HG02798 (cell line): ENCODE data around the gene CEP170.
"Not testable (repeated sequence)": the region's sequence is repeated elsewhere in the genome, so short reads cannot be mapped to it uniquely, and the experiment has no call there.

ENCODE experiments used
- ATAC-seq: cut with Tn5 transposase; IDR thresholded peaks from one replicate; pipeline ENCODE4 v1.9.1; 2021; ENCODE audit warnings: mild to moderate bottlenecking; ENCODE audit not compliant: unreplicated experiment, poor library complexity

The CEP170 gene

DNA sequence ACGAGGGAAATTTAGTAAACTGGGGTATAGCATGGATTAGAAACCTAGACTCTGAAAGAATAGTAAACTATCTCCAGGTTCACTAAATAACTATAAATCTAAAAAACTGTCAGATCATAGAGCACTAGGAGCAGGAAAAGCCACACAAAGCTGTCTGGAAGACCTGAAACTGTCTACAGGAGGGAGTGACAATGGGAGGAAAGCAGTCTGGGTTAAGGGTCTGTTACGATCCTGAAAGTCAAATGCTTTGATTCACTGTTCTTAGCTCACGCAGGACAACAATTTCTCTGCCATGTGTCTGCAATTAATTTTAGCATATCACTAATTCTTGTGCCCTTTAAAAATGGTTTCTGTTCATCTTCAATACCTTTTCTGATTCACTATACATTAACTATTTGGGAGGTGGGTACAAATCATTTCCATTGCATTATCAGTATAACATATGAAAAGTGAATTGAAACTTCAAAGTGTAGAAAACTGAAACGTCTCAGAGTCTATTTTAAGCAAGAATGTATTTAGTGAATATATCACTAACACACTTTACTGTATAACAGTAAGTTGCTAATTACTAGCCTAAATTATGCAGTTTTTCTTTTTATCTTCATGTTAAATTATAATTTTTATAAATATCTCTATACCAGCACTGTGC, 18.4 kb downstream of the CEP170 start:
- peak; percentile 42 for ATAC-seq

DNA sequence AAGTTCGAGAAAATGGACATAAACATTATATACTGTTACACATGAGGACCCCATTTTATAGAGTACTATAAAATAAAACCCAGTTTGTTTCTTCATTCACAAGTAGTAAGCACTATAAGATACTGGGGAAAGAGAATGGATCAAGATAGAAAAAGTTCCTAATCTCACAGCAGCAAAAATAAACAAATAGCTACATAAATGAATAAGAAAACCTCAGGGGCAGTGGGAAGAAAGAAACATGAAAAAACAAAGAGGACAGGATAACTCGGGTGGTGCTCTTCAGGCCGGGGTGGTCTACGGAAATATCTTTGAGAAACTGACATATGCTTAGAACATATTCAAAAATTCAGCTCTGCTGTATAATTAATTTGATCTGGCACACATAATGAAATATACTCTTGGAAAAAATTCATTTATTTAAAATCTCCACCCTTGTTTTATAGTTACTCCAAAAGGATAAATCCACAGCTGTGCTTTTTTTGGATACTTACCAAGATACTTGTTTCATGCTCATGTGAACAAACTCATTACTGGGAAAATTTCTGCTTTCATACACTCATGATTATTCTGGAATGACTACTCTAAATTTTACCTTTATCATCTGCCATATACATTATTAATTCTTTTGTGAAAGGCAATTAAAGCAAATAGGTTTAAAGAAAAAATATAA, 20.0 kb downstream of the CEP170 start:
- ATAC-seq = no peak

GRCh38 chr1:243233908-243234307, 21.2 kb downstream of the CEP170 start:
- no peak for ATAC-seq

- no peak for ATAC-seq
Observed at GRCh38 chr1:243230914-243231313, 24.2 kb downstream of the CEP170 start.

DNA sequence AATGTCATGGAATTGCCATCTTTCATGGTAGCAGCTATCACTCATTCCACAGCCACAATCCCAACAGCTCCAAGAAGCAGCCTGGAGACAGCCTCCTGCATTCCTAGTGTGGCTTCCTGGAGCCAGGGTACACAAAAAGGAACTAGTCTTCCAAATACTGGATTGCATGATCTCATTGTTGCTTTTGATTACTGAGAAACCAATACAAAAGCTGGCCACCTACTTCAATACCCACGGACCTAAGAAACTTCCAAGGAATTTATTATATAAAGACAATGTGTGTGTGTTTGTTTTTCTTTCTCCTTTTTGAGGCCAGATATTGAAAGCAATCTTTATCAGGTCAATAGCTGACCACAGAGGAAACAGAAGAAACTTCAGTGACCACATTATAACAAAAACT, 25.6 kb downstream of the CEP170 start:
- ATAC-seq = no peak

- ATAC-seq = no peak
Observed at GRCh38 chr1:243227622-243228021, 27.5 kb downstream of the CEP170 start.

GRCh38 chr1:243218059-243218458, 37.0 kb downstream of the CEP170 start:
- no peak for ATAC-seq

DNA sequence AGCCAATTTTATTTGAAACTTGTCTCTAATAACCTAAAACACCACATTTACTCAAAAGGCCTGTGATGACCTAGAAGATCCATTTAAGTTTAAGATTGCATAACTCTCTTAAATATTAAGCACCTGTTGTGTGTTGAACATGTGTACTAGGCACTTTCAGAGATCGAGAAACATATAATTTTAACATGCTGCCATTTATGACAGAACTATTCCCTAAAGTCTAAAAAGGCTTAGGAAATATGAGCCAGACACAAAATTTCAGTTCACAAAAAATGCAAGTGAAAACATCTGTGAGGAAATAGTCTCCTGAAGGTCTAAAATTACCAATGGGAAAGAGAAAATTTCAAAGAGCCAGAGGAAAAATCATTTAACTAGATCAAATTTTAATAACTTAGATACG, 37.7 kb downstream of the CEP170 start:
- ATAC-seq = no peak

- no peak for ATAC-seq
Observed at GRCh38 chr1:243216741-243217140, 38.3 kb downstream of the CEP170 start.

DNA sequence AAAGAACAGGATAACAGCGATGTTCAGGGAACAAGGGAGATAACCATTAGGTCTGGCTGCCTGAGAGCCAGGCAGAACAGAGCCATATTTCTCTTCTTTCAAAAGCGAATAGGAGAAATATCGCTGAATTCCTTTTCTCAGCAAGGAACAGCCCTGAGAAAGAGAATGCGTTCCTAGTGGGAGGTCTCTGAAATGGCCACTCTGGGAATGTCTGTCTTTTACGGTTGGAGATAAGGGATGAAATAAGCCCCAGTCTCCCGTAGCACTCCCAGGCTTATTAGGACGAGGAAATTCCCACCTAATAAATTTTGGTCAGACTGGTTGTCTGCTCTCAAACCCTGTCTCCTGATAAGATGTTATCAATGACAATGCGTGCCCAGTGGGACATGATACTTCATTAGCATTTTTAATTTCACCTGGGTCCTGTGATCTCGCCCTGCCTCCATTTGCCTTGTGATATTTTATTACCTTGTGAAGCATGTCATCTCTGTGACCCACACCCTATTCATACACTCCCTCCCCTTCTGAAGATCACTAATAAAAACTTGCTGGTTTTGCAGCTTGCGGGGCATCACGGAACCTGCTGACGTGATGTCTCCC, 39.7 kb downstream of the CEP170 start:
- not testable (repeated sequence) for ATAC-seq

GRCh38 chr1:243213045-243213787, 41.9 kb downstream of the CEP170 start:
- ATAC-seq = no peak

- ATAC-seq = not testable (repeated sequence)
Observed at GRCh38 chr1:243211984-243212383, 43.1 kb downstream of the CEP170 start.

- ATAC-seq = not testable (repeated sequence)
Observed at GRCh38 chr1:243205026-243205501, 50.0 kb downstream of the CEP170 start.

DNA sequence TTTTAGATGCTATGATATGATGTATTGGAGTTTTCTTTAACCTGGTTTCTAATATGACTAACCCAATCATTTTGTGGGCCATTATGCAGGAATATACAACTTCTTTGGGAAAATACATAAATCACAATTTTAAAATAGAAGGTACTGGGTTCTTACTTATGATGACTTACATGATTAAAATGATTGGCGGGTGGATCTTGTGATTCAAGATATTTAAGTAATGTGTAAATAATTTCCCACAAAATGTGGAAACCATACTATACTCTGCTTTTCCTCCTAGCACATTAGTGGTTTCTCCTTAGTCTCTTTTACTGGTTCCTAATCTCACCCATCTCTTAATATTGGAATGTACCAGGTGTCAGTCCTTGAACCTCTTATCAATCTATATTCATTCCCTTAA, 50.7 kb downstream of the CEP170 start:
- not testable (repeated sequence) for ATAC-seq

GRCh38 chr1:243203196-243203595, 51.9 kb downstream of the CEP170 start:
- ATAC-seq = not testable (repeated sequence)

DNA sequence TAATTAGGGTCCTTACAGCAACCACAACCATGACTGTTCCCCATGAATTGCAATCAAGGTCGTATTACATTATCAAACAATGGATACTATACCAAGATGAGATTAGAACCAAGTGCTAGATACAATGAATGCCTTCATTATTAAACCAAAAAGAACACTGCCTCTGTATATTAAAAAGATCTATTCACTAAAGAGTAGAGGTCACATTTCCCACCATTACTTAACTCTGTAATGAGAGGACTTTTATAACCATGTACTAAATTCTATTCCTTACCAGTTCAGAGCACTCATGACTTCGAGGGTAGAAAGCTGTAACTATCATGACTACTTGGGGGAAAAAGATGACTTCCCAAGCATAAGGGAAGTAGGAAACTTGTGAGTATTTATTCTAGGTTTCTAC, 53.8 kb downstream of the CEP170 start:
- not testable (repeated sequence) for ATAC-seq

- not testable (repeated sequence) for ATAC-seq
Observed at GRCh38 chr1:243197524-243197923, 57.6 kb downstream of the CEP170 start.

- not testable (repeated sequence) for ATAC-seq
Observed at GRCh38 chr1:243193330-243193729, 61.8 kb downstream of the CEP170 start.

DNA sequence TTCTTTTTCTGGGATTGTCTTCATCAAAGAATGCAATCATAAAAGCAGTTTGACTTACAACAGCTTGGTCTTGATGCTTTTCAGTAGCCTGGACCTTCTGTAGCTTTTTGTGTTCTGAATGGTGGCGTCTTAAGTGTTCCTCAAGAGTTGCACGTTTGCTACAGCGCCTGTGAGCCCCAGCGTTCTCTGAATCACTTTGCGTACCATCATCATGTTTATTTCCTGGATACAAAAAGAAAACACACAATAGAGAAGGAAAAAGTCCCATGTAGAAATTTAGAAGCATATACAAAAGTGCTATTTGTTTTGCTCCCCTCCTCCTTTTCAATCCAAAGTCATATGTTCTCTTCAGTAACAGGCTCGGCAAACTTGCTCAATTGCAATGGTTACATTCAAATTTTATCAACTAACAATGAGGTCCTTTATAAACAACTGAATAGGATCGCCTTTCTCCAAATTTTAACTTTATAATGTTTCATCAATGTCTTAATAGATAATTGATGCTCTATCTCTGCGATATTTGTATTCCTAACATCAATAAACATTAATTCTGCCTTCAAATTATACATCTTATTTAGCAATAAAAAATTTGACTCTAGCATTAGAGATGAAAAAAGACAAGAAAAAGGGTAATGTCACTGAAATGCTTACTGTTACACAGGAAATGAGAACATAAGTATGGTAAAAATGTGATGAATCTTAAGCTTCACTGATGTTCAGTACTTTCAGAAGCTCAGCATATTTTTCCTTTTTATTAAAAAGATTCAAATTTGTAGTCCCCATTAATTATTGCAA, 68.7 kb downstream of the CEP170 start:
- not testable (repeated sequence) for ATAC-seq

GRCh38 chr1:243184787-243185186, 70.3 kb downstream of the CEP170 start:
- ATAC-seq = not testable (repeated sequence)
